MM.1S (cell line): Measurements from ENCODE around the gene CDK5RAP2.

Experiments used
- EZH2 ChIP-seq: fragments of 300-600 bp; sonication (generic); optimal IDR thresholded peaks from 2 replicates; pipeline ENCODE3; 2017; ENCODE audit warnings: low read depth, mild to moderate bottlenecking, antibody characterized with exemption, low read length, mixed read lengths
- EZH2phosphoT487 ChIP-seq: fragments of 300-600 bp; sonication (generic); IDR thresholded peaks from 2 replicates; pipeline ENCODE4 v1.6.1; 2018; ENCODE audit warnings: antibody characterized with exemption, low read length
- TF ChIP-seq, protein P1 (sequence below): fragments of 300-600 bp; sonication (generic); IDR thresholded peaks from 2 replicates; pipeline ENCODE4 v1.5.1; 2016; ENCODE audit warnings: antibody characterized with exemption, low read length, mixed read lengths

GRCh38 chr9:120358877-120359276 is 221.1 kb downstream of the CDK5RAP2 start:
- TF ChIP-seq, protein P1, sequence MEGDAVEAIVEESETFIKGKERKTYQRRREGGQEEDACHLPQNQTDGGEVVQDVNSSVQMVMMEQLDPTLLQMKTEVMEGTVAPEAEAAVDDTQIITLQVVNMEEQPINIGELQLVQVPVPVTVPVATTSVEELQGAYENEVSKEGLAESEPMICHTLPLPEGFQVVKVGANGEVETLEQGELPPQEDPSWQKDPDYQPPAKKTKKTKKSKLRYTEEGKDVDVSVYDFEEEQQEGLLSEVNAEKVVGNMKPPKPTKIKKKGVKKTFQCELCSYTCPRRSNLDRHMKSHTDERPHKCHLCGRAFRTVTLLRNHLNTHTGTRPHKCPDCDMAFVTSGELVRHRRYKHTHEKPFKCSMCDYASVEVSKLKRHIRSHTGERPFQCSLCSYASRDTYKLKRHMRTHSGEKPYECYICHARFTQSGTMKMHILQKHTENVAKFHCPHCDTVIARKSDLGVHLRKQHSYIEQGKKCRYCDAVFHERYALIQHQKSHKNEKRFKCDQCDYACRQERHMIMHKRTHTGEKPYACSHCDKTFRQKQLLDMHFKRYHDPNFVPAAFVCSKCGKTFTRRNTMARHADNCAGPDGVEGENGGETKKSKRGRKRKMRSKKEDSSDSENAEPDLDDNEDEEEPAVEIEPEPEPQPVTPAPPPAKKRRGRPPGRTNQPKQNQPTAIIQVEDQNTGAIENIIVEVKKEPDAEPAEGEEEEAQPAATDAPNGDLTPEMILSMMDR: no peak
- no peak for TF ChIP-seq EZH2phosphoT487
- TF ChIP-seq EZH2: no peak
